ENCODE measurements around the gene DMRTA1.
"Not testable (repeated sequence)": the region's sequence is repeated elsewhere in the genome, so short reads cannot be mapped to it uniquely, and the experiment has no call there.

The DMRTA1 gene, protein sequence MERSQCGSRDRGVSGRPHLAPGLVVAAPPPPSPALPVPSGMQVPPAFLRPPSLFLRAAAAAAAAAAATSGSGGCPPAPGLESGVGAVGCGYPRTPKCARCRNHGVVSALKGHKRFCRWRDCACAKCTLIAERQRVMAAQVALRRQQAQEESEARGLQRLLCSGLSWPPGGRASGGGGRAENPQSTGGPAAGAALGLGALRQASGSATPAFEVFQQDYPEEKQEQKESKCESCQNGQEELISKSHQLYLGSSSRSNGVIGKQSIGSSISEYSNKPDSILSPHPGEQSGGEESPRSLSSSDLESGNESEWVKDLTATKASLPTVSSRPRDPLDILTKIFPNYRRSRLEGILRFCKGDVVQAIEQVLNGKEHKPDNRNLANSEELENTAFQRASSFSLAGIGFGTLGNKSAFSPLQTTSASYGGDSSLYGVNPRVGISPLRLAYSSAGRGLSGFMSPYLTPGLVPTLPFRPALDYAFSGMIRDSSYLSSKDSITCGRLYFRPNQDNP

DNA sequence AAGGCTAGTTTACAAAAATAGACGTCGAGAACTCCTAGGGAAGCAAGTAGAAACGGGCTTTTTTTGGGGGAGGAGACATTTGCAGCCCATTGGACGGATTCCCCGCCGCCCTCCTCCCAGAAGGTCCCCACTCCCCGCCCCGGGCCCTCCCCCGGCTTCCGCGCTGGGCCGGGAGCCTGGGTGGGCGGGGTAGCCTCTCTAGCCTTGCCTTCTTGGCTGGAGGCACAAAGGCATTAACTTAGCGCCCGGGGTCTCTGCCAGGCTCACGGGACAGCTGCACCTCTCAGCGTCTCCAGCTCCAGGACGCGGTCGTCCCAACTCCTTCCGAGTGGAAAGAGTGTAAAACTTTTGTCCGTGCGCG lies at the start of gene DMRTA1:
Gene DMRTA1, plus strand, starts transcription at position 236 of the 361 bp plus-strand sequence. CDS start 242 bp downstream, outside the sequence.
- DNase-seq (ENCODE audit: low spot score) (peak; percentile 48), FAIRE-seq (peak; percentile 17)

DNA sequence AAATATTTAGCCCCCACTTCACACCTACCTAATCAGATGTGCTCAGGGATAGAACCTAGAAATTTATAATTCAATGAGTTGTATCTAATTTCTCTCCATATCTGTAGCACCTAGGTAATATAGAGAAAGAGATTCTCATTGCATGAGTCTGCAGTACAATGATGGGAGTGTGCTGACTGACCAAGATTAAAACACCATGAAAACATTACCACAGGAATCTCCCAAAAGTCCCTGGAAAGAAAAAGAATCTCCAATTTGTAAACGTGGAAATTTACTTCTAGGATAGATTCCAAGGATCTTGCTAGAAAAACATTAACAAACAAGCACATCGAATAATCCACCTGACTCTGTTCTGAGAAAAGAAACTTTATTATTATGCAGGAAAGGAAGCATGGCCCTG lies 45.0 kb upstream of the DMRTA1 start:
- DNase-seq (ENCODE audit: low spot score) (peak; percentile 59), FAIRE-seq (peak; percentile 88)

DNA sequence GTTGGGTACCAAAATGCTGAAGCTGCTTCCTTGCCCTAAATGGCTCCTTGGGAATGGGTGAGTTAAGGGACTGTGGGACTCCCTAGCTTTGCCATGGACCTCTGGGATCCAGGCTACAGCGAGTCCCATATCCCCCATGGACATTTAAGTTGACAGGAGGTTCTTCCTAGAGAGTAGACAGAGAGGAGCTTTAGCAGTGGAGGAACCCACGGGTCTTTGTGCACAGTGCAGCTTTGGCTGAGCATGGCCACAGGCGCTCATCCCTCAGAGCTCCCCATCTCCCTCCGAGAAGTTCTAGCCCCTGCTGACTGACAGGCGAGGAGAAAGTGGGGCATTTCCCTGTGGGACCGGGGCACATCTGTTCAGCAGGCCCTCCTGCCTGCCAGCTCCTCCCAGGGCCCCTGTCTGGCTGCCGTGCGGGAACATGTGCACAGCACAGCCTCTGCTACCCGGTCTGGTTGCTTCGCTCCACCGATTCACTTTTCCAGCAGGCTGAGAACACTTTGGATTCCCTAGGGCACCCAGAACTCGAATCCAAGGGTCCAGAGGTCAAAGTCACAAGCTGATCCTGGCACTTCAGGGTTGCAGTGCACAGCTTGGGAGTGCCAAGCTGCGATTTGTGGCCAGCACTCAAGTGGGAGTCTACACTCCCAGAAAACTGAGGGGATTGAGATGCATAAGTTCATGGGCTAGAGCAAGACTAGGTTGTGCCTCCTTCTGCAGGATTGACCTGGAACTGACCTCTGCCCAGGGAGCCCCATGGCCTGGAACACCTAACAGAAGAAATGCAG lies 40.6 kb upstream of the DMRTA1 start:
- FAIRE-seq, result no peak

DNA sequence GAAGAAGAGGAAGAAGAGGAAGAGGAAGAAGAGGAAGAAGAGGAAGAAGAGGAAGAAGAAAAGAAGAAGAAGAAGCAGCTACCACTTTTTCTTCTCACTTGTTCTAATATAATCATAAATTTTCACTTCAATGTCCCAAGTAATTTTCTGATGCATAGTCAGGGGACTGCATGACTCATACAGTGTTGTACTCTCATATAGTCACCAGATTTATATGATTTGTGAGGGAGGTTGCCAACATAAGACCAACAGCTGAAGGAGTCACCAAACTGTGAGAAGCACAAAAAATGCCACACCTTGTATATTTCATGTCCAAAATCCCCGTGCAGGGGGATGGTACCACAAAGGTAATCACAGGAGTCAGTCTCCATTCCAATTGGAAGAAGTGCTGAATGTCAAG lies 32.7 kb upstream of the DMRTA1 start:
- peak; percentile 64 for FAIRE-seq
- peak; percentile 62 for DNase-seq (ENCODE audit: low spot score)

More for the DNA sequence above, 40.6 kb upstream of the DMRTA1 start:
- DNase-seq (ENCODE audit: low spot score), result no peak

DNA sequence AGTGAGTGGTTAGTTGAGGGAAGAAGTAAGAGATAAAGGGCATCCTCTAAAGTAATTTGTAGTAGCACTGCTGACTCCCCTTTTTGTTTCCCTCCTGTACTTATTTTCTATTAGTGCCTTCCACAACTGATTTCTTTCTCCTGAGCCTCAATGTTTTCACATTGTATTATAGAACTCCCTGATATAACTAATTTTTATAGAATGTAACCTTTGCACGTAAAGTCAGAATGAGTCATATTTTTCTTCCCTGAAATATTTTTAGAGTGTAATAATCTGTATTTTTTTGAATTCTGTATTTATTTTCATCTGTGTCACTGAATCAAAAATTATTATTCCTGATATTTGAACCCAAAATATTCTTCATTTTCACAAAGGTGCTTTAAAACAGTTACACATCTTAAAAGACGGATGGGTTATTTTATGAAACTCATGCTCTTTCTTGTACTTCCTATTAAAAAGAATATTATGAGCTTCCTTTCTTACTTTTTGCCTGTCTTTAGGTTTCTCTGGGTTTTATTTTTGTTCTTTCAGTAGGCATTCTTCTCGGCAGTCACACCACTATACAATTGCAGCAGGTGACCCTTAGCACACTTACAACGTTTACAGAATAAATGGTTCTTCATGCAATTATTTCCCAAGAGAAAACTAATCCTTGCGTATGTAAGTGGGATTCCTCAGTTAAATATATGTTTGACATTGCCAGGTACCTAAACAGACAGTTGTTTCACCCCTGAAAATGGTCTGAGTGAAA lies 30.5 kb upstream of the DMRTA1 start:
- no peak for FAIRE-seq
- no peak for DNase-seq (ENCODE audit: low spot score)

DNA sequence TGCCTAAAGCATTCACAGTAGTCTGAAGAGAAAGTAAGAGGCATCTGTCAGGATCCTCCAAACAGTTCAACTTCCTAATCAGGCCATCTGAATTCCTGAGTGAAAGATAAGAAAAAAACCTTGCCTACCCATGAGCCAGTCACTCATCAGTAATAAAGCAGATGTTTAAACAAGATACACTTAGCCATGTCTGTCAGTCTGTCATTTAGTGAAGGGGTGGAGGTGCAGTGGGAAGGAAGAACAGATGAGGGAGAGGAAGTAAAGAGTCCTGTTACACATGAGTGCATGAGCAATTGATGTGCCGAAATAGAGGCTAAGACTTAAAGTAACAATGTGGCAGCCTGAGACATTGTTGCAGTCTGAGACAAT lies 29.9 kb upstream of the DMRTA1 start:
- FAIRE-seq, result peak; percentile 89
- peak; percentile 81 for DNase-seq (ENCODE audit: low spot score)

DNA sequence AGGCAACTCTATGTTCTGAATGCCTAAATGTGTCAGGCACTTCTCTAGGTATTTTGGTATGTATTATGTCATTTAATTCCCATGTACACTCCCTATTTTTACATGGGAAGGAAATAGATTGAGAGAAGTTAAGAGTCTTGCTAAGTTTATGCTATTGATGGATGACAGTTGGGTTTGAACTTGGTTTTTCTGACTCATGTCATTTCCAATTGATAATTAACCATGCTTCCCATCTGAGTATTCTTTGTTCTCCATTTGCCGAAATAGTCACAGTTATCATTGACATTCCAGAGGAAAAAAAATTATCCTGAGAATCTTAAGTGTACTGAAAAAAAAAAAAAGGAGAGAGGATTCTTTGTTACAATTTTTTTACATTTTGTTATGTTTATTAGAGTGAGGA lies 23.1 kb upstream of the DMRTA1 start:
- FAIRE-seq (peak; percentile 90), DNase-seq (ENCODE audit: low spot score) (peak; percentile 50)

DNA sequence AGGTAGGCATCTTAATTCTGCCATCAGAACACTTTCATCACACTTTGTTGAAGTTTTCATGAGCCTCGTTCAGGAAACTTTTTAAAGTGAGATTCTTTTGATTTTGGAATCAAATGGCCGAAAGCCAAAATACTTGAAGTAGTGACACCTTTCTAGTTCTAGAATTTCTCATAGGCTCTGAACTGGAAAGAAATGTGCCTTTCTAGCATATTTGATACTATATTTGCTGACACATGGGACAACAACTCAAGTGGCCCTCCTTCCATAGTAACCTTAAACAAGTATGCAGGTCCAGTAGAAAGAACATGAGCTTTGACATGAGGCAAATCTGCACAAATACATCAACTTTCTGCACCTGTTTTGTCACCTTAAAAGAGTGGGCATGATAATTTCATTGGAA lies 22.0 kb upstream of the DMRTA1 start:
- FAIRE-seq, result no peak

DNA sequence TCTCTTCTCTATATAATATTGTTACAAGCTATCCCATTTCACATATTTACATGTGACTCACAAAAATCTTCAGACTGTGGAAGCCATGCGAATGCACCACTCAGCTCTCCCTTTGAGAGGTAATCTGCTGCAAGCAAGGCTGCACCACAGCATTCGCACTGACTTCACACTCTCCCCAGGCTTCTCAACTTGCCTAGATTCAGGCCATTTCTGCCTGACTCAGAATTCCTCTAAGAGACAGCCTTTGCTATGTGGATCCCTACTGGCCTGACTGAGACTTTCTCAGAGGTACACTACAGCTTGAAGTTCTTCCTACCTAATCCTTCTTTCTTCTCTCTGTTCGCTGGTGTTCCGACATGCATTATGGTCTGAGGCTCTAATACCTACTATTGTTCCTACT lies 21.1 kb upstream of the DMRTA1 start:
- DNase-seq (ENCODE audit: low spot score) (no peak), FAIRE-seq (no peak)

More for the DNA sequence above, 22.0 kb upstream of the DMRTA1 start:
- no peak for DNase-seq (ENCODE audit: low spot score)

DNA sequence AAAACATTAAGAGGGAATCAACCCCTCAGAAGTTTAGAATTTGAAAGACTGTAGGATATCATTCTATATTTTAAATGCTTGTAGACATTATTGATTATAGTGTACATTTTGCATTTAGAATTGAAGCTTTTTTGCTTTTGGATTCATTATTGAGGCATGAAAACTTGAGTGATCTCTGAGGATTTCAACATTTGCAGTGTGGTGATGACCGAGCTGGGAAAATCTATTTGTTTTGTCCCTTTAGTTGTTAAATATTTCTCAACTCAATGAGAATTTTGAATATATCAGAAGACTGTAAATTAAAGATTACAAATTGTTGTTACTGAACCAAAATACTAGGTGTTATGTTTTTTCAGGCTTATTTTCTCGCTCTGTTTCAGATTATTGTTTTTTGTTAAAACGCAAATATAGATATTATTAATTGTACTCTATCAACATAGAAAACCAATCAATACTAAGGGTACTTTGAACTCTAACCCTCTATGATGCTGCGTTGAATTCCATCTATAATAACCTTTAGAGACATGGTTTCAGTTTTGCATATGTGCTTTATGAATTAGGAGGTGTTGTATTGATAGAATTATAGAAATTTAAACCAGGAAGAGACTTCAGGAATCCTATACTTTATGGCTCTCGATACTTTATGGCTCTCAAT lies 19.3 kb upstream of the DMRTA1 start:
- DNase-seq (ENCODE audit: low spot score), result no peak
- no peak for FAIRE-seq

DNA sequence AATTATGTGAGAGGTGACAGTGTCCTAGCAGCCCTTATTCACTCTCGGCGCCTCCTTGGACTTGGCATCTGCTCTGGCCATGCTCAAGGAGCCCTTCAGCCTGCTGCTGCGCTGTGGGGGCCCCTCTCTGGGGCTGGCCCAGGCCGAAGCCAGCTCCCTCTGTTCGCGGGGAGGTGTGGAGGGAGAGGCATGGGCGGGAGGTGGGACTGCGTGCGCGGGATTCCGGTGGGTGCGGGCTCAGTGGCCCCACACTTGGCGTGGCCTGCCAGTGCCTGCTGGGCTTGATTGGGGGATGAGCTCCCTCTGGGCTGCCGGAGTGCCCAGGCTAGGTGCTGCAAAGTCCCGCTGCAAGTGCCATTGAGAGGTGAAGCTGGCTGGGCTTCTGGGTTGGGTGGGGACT lies 12.9 kb upstream of the DMRTA1 start:
- FAIRE-seq (no peak), DNase-seq (ENCODE audit: low spot score) (no peak)

DNA sequence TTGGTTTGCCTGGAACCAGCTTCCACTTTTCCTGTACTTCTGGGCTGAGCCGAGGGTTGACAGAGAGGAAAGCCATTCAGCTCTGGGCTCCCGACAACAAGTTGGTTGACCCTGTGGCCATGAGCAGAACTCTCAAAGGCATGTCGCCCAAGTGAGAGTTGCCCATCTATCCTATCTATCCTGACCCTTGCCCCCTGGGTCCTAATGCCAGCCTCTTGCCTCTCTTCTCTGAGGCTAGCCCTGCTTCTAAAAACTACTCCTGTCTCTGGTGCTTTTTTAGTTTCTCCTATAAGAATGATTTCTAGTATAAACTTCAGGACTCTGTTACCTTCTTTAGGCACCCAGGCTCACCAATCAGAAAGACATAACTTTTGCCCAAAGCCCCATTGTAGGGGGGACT lies 11.4 kb upstream of the DMRTA1 start:
- not testable (repeated sequence) for DNase-seq (ENCODE audit: low spot score); FAIRE-seq

DNA sequence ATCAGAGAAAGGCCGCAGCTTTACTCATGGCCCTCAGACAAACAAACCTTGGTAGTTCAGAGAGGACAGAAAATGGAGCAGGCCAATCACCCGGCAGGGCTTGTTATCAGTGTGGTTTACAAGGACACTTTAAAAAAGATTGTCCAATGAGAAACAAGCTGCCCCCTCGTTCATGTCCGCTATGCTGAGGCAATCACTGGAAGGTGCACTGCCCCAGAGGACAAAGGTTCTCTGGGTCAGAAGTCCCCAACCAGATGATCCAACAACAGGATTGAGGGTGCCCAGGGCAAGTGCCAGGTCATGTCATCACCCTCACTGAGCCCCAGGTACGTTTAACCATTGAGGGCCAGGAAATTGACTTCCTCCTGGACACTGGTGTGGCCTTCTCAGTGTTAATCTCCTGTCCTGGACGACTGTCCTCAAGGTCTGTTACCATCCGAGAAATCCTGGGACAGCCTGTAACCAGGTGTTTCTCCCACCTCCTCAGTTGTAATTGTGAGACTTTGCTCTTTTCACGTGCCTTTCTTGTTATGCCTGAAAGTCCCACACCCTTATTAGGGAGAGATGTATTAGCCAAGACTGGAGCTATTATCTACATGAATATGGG lies 9.1 kb upstream of the DMRTA1 start:
- not testable (repeated sequence) for FAIRE-seq; DNase-seq (ENCODE audit: low spot score)

DNA sequence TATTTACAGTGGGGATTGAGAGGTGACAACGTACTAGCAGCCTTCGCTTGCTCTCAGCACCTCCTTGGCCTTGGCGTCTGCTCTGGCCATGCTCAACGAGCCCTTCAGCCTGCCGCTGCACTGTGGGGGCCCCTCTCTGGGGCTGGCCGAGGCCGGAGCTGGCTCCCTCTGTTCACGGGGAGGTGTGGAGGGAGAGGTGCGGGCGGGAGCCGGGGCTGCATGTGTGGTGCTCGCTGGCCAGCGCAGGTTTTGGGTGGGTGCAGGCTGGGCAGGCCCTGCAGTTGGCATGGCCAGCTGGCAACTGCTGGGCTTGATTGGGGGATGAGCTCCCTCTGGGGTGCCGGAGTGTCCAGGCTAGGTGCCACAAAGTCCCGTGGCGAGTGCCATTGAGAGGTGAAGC lies 5.8 kb upstream of the DMRTA1 start:
- no peak for DNase-seq (ENCODE audit: low spot score)
- FAIRE-seq, result no peak

DNA sequence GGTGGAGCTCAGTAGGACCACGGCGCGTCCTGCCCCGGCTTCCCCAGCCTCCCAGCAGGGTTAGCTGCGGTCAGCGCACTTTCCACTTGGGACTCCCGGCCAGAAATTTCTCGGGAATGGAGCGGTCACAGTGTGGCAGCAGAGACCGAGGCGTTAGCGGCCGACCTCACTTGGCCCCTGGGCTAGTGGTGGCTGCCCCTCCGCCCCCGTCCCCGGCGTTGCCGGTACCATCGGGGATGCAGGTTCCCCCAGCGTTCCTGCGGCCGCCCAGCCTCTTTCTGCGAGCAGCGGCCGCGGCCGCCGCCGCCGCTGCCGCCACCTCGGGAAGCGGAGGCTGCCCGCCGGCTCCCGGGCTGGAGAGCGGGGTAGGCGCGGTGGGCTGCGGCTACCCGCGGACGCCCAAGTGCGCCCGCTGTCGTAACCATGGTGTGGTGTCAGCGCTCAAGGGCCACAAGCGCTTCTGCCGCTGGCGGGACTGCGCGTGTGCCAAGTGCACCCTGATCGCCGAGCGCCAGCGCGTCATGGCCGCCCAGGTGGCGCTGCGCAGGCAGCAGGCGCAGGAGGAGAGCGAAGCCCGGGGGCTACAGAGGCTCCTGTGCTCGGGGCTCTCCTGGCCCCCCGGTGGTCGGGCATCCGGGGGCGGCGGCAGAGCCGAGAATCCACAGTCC lies 460 bp downstream of the DMRTA1 start:
- DNase-seq (ENCODE audit: low spot score), result peak; percentile 54
- FAIRE-seq, result no peak

DNA sequence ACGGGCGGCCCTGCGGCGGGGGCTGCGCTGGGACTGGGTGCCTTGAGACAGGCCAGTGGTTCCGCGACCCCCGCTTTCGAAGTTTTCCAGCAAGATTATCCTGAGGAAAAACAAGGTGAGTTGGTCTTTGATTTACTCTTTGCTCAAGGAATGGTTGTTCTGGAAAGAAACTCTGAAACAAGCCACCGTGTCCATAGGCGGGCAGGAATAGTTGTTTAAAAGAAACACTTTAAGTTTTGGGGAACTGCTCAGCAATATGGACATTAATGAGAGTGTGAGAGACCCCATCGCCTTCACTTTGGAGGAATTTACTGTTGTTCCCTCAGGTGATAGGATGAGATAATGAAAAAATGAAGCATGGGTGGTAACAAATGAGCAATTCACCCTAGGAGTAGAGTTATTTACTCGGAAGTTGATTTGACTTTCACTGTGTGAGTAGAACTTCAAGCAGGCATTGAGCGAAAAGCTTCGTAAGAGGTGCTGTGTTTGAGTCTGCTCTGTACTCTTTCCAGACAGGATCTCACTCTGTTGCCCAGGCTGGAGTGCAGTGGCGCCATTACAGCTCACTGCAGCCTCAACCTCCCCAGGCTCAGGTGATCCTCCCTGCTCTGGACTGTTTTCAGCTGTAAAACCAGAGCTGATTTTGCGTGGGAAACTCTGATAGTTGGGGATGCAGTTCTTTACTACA lies 1.1 kb downstream of the DMRTA1 start:
- no peak for FAIRE-seq
- DNase-seq (ENCODE audit: low spot score), result peak; percentile 36

DNA sequence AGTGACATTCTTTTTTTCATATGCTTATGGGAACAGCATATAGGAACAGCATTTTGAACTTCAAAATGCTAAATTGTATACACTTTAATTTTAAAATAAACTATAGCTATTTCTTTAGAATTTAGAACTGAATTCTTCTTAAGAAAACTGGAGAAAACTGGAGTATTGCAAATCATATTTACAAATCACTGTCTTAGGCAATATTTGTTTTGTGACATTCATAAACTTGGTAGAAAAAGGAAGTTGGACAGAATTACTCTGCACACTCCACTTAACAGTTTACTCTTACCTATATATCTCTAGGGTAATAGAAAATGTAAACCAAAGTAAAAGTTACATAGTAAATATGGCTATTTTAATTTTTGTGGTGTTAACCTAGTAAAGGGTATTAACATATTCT lies 3.1 kb downstream of the DMRTA1 start:
- FAIRE-seq (peak; percentile 14), DNase-seq (ENCODE audit: low spot score) (no peak)

DNA sequence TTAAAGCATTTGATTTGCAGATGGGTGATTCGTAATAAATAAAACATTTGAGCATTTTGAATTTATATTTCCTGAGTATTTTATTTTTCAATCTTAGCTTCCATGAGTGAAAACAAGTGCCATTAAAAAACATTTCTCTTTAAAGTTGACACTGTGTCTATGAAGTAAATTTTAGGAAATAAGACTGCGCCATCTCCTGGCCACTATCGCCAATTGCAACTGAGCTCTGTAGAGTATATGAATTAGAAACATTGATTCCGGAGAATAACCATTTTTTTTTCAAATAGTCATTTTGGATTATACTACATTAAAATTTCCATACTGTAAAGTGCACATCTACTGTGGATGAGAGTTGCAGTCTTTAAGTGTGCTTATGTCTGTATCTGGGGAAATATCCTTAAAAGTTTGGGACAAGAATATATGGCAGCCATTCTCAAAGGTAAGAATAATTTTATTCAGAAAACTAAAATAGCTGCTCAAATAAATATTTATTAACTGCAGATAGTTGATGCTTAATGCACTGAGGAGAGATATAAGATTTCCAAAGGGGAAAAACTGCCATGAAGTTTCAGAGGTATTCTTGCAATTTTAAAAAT lies 5.9 kb downstream of the DMRTA1 start:
- FAIRE-seq, result peak; percentile 86
- peak; percentile 32 for DNase-seq (ENCODE audit: low spot score)

DNA sequence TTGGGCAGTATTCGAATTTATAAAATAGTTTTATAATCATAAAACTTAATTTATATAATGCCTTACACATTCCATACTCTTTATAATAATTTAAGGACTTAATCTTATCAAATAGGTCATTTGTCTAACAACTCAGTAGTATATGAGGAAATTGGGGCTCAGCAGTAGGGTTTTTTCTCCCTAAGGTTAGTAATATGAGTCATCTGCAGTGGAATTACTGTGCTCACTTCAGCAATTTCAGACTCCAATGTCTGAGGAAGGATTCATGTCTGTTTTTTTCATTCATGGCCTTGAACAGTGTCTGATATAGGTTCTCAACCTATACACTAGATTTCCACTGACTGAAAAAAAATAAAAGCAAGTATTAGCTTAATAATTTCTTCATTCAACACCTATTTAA lies 7.4 kb downstream of the DMRTA1 start:
- peak; percentile 72 for FAIRE-seq
- peak; percentile 13 for DNase-seq (ENCODE audit: low spot score)
